IMR-90 (cell line): Measurements from ENCODE around the gene VCL.

Experiments
- CTCF ChIP-seq: conservative IDR thresholded peaks from 2 replicates; pipeline ENCODE4 v1.5.1; 2012; ENCODE audit warnings: mild to moderate bottlenecking, low read depth, low read length, improper control_type of control experiment
- FOS ChIP-seq: fragments of 150-350 bp; IDR thresholded peaks from 2 replicates; pipeline ENCODE4 v1.6.1; 2016; ENCODE audit warnings: low read depth, low read length
- POLR2A ChIP-seq: IDR thresholded peaks from 2 replicates; pipeline ENCODE4 v1.6.1; 2012; ENCODE audit warnings: mild to moderate bottlenecking, low read depth, low read length

GRCh38 chr10:74104480-74104879, 106.6 kb downstream of the VCL start:
- no peak for TF ChIP-seq CTCF
- no peak for TF ChIP-seq FOS
- TF ChIP-seq POLR2A = no peak
